HepG2 (cell line): Measurements from ENCODE around the gene IMMT. TPM values are rescaled to one million over a fixed set of nuclear protein-coding genes. Genes with fewer than 3 reads are reported as not detected.

Source experiments
- ATAC-seq: fragments of 200-7000 bp; cut with Tn5 transposase; 3 replicates; pipeline ENCODE4 v1.9.1; 2020; ENCODE audit warnings: mild to moderate bottlenecking, moderate library complexity
- BruUV-seq: library from RNA; stranded (reverse); fragments of 400-500 nt; replicated peaks from 2 replicates; lab custom pipeline; 2021; lab: Mats Ljungman, UMichigan
- CTCF ChIA-PET: fragments of 300-600 bp; formaldehyde crosslinking; extraction: SDS; loops from one replicate; lab custom pipeline; 2021; ENCODE audit warnings: low total read pairs, inconsistent platforms, low intra/inter-chr PET ratio; lab: Yijun Ruan, JAX
- POLR2A ChIA-PET: fragments of 350-600 bp; sonication (Branson Sonifier 250); formaldehyde crosslinking; loops from one replicate; lab custom pipeline; 2020; ENCODE audit warnings: antibody characterized with exemption, inconsistent platforms; lab: Yijun Ruan, JAX
- DNase-seq: peaks from one replicate; pipeline ENCODE4 v3.0.0-alpha.2; 2015; ENCODE audit warnings: low spot score
- FAIRE-seq: peaks from 3 replicates; lab custom pipeline; 2011; peaks lifted over from hg19 to GRCh38; lab: Jason Lieb, UNC
- H2AFZ ChIP-seq: one replicate; pipeline ENCODE4 v1.6.1; 2011; ENCODE audit warnings: low read length, inconsistent platforms
- H3K27ac ChIP-seq: fragments of 300-600 bp; 3 replicates; pipeline ENCODE4 v1.8.0; 2011; ENCODE audit warnings: mixed run types, mild to moderate bottlenecking, mixed read lengths, low read length, inconsistent platforms; ENCODE audit not compliant: insufficient read depth; ENCODE audit errors: extremely low read length
- H3K27me3 ChIP-seq, 2 experiments: fragments of 200-600 bp in 1 of 2; 2 replicates in 1 of 2; 3 replicates in 1 of 2; pipeline versions ENCODE4 v1.6.0 to v1.8.0; 2011; ENCODE audit warnings: low read length in 2 of 2, mild to moderate bottlenecking in 2 of 2, moderate library complexity in 2 of 2, inconsistent platforms in 1 of 2; ENCODE audit not compliant: insufficient read depth in 2 of 2, control insufficient read depth in 1 of 2
- H3K36me3 ChIP-seq, 2 experiments: fragments of 200-600 bp in 1 of 2; replicated peaks in 1 of 2; 2 replicates in 1 of 2; 3 replicates in 1 of 2; pipeline versions ENCODE4 v1.5.1 to v1.8.0; 2011; ENCODE audit warnings: low read length in 2 of 2, inconsistent platforms in 1 of 2; ENCODE audit not compliant: insufficient read depth in 2 of 2, control insufficient read depth in 1 of 2
- H3K4me1 ChIP-seq: 2 replicates; pipeline ENCODE4 v1.5.1; 2012; ENCODE audit warnings: low read length, inconsistent platforms; ENCODE audit not compliant: insufficient read depth
- H3K4me2 ChIP-seq: 2 replicates; pipeline ENCODE4 v1.6.0; 2011; ENCODE audit warnings: low read depth, low read length, inconsistent platforms
- H3K4me3 ChIP-seq, 3 experiments: fragments of 200-600 bp in 1 of 3; sonication (generic), shearing (Covaris generic) in 1 of 3; replicated peaks in 1 of 3; 2 replicates each; pipeline ENCODE4 v1.5.1; 2011 to 2016; ENCODE audit warnings: low read length in 3 of 3, inconsistent platforms in 2 of 3, low read depth in 2 of 3, mild to moderate bottlenecking in 2 of 3, control low read depth in 1 of 3, mixed read lengths in 1 of 3; ENCODE audit not compliant: insufficient read depth in 1 of 3
- H3K79me2 ChIP-seq: one replicate; pipeline ENCODE4 v1.6.1; 2011; ENCODE audit warnings: low read length, inconsistent platforms; ENCODE audit not compliant: insufficient read depth
- H3K9ac ChIP-seq: 2 replicates; pipeline ENCODE4 v1.6.0; 2011; ENCODE audit warnings: mild to moderate bottlenecking, low read depth, low read length, inconsistent platforms; ENCODE audit not compliant: insufficient read depth
- H3K9me3 ChIP-seq: 2 replicates; pipeline ENCODE4 v1.5.1; 2012; ENCODE audit warnings: mild to moderate bottlenecking, low read length
- H4K20me1 ChIP-seq: 2 replicates; pipeline ENCODE4 v1.6.0; 2011; ENCODE audit warnings: inconsistent platforms, mild to moderate bottlenecking, low read length, moderate library complexity; ENCODE audit not compliant: insufficient read depth
- KAT8 ChIP-seq: IDR thresholded peaks from 2 replicates; pipeline ENCODE4 v1.6.1; 2016; ENCODE audit warnings: missing genetic modification reagents, missing compliant biosample characterization
- KMT2B ChIP-seq: IDR thresholded peaks from 2 replicates; pipeline ENCODE4 v1.6.1; 2016; ENCODE audit warnings: missing genetic modification reagents, missing compliant biosample characterization
- ZFP90 ChIP-seq: sonication (generic); formaldehyde crosslinking; IDR thresholded peaks from 2 replicates; pipeline ENCODE4 v1.8.0; 2022; ENCODE audit warnings: missing genetic modification reagents, mild to moderate bottlenecking, inconsistent platforms, borderline replicate concordance
- ZNF282 ChIP-seq: fragments of 450-650 bp; IDR thresholded peaks from 2 replicates; pipeline ENCODE4 v1.6.1; 2018; ENCODE audit not compliant: partially characterized antibody
- WGBS: methylation state at CpG from one replicate; pipeline ENCODE4 v1.1.6; 2017; ENCODE audit warnings: low lambda C conversion rate; 5-methylcytosine and 5-hydroxymethylcytosine counted together
- in situ Hi-C: cut with HindIII; loops from 2 replicates; pipeline ENCODE4 v1.10.0; 2017; ENCODE audit warnings: low pct_unique_long_range_greater_than_20kb; ENCODE audit not compliant: extremely low pct_ligation_motif_present
- intact Hi-C: fragments of 100-400 bp; cut with micrococcal nuclease; formaldehyde crosslinking; loops from one replicate; pipeline ENCODE4 v1.10.0; 2022; ENCODE audit not compliant: unreplicated experiment
- polyA plus RNA-seq, 8 experiments: library from polyadenylated mRNA; depleted of rRNA in 3 of 8; stranded (reverse) in 7 of 8; unstranded in 1 of 8; fragments of >200 nt; fragmentation: Illumina TruSeq in 4 of 8; extraction: Trizol in 4 of 8; gene quantifications; 2 replicates each; pipeline versions ENCODE4 v1.2.1 to v1.2.3, GENCODE V29; 2011 to 2016; ENCODE audit warnings: low read depth in 4 of 8, missing spikeins in 1 of 8, mixed read lengths in 1 of 8; ENCODE audit not compliant: insufficient read depth in 1 of 8
- total RNA-seq, 5 experiments: library from RNA; depleted of rRNA; stranded (reverse); fragments of >200 nt; fragmentation: Illumina TruSeq; extraction: Trizol; gene quantifications; 2 replicates each; pipeline ENCODE4 v1.2.3, GENCODE V29; 2016; ENCODE audit warnings: low read depth in 1 of 5
- TF ChIP-seq, protein P1 (sequence below): sonication (generic); formaldehyde crosslinking; IDR thresholded peaks from 2 replicates; pipeline ENCODE4 v1.4.0; 2020; ENCODE audit warnings: mild to moderate bottlenecking, missing genetic modification reagents
- TF ChIP-seq, protein P2 (sequence below): sonication (generic); formaldehyde crosslinking; IDR thresholded peaks from 2 replicates; pipeline ENCODE4 v1.9.0; 2022; ENCODE audit warnings: low read depth, missing genetic modification reagents

IMMT gene
- total and polyA plus RNA-seq, 2 of the 13 experiments (the other 11 are each of a cell fraction or from before 2014, with no cell fraction given): 63.5 to 119 TPM

DNA sequence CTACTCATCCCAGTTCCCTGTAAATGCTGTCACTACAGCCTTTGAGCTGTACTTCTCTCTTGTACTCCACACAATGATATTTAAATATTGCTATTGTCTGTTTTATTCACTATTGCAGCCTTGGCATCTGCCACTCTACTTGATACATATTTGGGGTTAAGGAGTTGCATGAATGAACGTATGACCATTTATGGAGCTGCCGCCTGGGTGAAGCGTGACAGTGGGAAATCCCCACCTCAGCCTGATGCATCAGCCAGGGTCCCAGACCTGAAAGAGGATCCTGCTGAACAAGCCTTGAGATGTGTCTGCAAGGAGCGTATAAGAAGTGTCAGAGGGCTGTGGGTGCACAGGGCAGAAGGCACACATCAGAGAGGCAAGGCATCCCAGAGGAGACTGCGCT, 43.1 kb upstream of the IMMT start:
- in situ Hi-C loops (no loop called here), intact Hi-C loops (no loop called here)
- WGBS: 83% methylated on average over 5 of the region's 5 CpGs
- Histone ChIP-seq H3K36me3 (no peaks in the 10 kb centered on the region), H3K9ac (no peak overlapping the region), H3K9me3 (no peaks in the 10 kb centered on the region), H3K27me3 (peaks cover 3 to 35% of the 10 kb centered on the region in 2 experiments; a peak in 4 of 5 replicates), H3K4me3 (no peak overlapping the region), H4K20me1 (no peaks in the 10 kb centered on the region), H3K79me2 (no peaks in the 10 kb centered on the region), H2AFZ (no peak overlapping the region), H3K4me1 (peaks cover 24% of the 10 kb centered on the region), H3K4me2 (no peak overlapping the region), H3K27ac (no peak overlapping the region)
- no peak for DNase-seq
- ChIA-PET POLR2A (no interaction called here), CTCF (no interaction called here)
- no peak for FAIRE-seq
- TF ChIP-seq, protein P1, sequence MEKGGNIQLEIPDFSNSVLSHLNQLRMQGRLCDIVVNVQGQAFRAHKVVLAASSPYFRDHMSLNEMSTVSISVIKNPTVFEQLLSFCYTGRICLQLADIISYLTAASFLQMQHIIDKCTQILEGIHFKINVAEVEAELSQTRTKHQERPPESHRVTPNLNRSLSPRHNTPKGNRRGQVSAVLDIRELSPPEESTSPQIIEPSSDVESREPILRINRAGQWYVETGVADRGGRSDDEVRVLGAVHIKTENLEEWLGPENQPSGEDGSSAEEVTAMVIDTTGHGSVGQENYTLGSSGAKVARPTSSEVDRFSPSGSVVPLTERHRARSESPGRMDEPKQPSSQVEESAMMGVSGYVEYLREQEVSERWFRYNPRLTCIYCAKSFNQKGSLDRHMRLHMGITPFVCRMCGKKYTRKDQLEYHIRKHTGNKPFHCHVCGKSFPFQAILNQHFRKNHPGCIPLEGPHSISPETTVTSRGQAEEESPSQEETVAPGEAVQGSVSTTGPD (CRISPR knock-in tag): no peak
- TF ChIP-seq KAT8 (CRISPR knock-in tag) (no peak), KMT2B (CRISPR knock-in tag) (no peak), ZFP90 (CRISPR knock-in tag) (0 out of 2 replicates have a peak, but pooled peaks have one; percentile 10), ZNF282 (no peak)
- TF ChIP-seq, protein P2, sequence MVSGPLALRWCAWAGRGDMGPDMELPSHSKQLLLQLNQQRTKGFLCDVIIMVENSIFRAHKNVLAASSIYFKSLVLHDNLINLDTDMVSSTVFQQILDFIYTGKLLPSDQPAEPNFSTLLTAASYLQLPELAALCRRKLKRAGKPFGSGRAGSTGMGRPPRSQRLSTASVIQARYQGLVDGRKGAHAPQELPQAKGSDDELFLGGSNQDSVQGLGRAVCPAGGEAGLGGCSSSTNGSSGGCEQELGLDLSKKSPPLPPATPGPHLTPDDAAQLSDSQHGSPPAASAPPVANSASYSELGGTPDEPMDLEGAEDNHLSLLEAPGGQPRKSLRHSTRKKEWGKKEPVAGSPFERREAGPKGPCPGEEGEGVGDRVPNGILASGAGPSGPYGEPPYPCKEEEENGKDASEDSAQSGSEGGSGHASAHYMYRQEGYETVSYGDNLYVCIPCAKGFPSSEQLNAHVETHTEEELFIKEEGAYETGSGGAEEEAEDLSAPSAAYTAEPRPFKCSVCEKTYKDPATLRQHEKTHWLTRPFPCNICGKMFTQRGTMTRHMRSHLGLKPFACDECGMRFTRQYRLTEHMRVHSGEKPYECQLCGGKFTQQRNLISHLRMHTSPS (CRISPR knock-in tag): no peak
- no TSS peak for BruUV-seq
- ATAC-seq: no peak
